Measurements from ENCODE around the gene FOXL2NB. TPM values are rescaled to one million over a fixed set of nuclear protein-coding genes. Genes with fewer than 3 reads are reported as not detected.

FOXL2NB gene
- total and polyA plus RNA-seq, 2 of the 13 experiments (the other 11 are each of a cell fraction or from before 2014, with no cell fraction given), result not detected

- DNase-seq (ENCODE audit: low spot score) (peak; percentile 27), FAIRE-seq (peak; percentile 43), ATAC-seq (peak; percentile 84)
- ChIA-PET POLR2A (interaction anchor here (0.8 to 1.4 kb wide), 4 partner anchors 12 to 342 kb away, joined by 3 to 10 read pairs (median 5); partner anchors contain the start of gene CEP70), CTCF (ENCODE audit: low intra/inter-chr PET ratio, low total read pairs) (interaction anchor here (1.2 to 1.8 kb wide), 3 partner anchors 43 to 519 kb away, joined by 3 to 9 read pairs (median 3); no protein-coding TSS in a partner anchor)
- intact Hi-C loops (cut with micrococcal nuclease; ENCODE audit: unreplicated experiment) (loop anchor here (1.0 to 5.0 kb wide), 2 partner anchors 393 to 1306 kb away; no protein-coding TSS in a partner anchor), in situ Hi-C loops (cut with HindIII; ENCODE audit: extremely low pct_ligation_motif_present, low pct_unique_long_range_greater_than_20kb) (loop anchor here (5.0 kb wide), 3 partner anchors 41 to 391 kb away; no protein-coding TSS in a partner anchor)
- no peak overlapping the region for H2AFZ ChIP-seq (ENCODE audit: low read length)
- no peaks in the 10 kb centered on the region for H3K79me2 ChIP-seq (ENCODE audit: insufficient read depth, low read length)
- no peaks in the 10 kb centered on the region for H3K36me3 ChIP-seq (replicated peaks in 1 of 2; ENCODE audit: control insufficient read depth in 1 of 2, insufficient read depth in 2 of 2, low read length in 2 of 2)
- WGBS (ENCODE audit: low lambda C conversion rate), result 2% methylated on average over 16 of the region's 58 CpGs
- H3K4me1 ChIP-seq (ENCODE audit: insufficient read depth, low read length), result peaks cover 37% of the 10 kb centered on the region
- H3K4me3 ChIP-seq (replicated peaks in 1 of 3; ENCODE audit: insufficient read depth in 1 of 3, low read depth in 2 of 3, low read length in 3 of 3), result peak overlapping the region; percentile 22 to 71 (median 43)
- H3K27me3 ChIP-seq (ENCODE audit: control insufficient read depth in 1 of 2, insufficient read depth in 2 of 2, low read length in 2 of 2), result peaks cover 20 to 64% of the 10 kb centered on the region in 2 experiments; a peak in 4 of 5 replicates
- H3K27ac ChIP-seq (ENCODE audit: extremely low read length, insufficient read depth, low read length), result no peak overlapping the region
- H3K9me3 ChIP-seq (ENCODE audit: low read length), result no peaks in the 10 kb centered on the region
- peak overlapping the region; percentile 93 for H3K4me2 ChIP-seq (ENCODE audit: low read depth, low read length)
- no peaks in the 10 kb centered on the region for H4K20me1 ChIP-seq (ENCODE audit: insufficient read depth, low read length)
- no TSS peak for BruUV-seq (replicated peaks)
- H3K9ac ChIP-seq (ENCODE audit: insufficient read depth, low read depth, low read length), result peak overlapping the region; percentile 37; the same call in 1 of the 2 replicates
- TF ChIP-seq MIER3 (CRISPR knock-in tag; IDR thresholded peaks at IDR 0.05; ENCODE audit: borderline replicate concordance), result no peak
- TF ChIP-seq KDM3A (CRISPR knock-in tag; IDR thresholded peaks at IDR 0.05; ENCODE audit: low read depth), result peak; percentile 49; the same call in 1 of the 2 replicates
- peak; percentile 65; the same call in 1 of the 2 replicates for TF ChIP-seq MYPOP (CRISPR knock-in tag; IDR thresholded peaks at IDR 0.05)
- TF ChIP-seq ZNF224 (CRISPR knock-in tag; IDR thresholded peaks at IDR 0.05), result peak; percentile 75; the same call in 1 of the 2 replicates
- TF ChIP-seq XRCC5 (optimal IDR thresholded peaks at IDR 0.05; ENCODE audit: low read length), result peak; percentile 78
- TF ChIP-seq ZNF639 (CRISPR knock-in tag; conservative IDR thresholded peaks at IDR 0.05), result 0 out of 2 replicates have a peak, but pooled peaks have one; percentile 15
- TF ChIP-seq, protein P1, sequence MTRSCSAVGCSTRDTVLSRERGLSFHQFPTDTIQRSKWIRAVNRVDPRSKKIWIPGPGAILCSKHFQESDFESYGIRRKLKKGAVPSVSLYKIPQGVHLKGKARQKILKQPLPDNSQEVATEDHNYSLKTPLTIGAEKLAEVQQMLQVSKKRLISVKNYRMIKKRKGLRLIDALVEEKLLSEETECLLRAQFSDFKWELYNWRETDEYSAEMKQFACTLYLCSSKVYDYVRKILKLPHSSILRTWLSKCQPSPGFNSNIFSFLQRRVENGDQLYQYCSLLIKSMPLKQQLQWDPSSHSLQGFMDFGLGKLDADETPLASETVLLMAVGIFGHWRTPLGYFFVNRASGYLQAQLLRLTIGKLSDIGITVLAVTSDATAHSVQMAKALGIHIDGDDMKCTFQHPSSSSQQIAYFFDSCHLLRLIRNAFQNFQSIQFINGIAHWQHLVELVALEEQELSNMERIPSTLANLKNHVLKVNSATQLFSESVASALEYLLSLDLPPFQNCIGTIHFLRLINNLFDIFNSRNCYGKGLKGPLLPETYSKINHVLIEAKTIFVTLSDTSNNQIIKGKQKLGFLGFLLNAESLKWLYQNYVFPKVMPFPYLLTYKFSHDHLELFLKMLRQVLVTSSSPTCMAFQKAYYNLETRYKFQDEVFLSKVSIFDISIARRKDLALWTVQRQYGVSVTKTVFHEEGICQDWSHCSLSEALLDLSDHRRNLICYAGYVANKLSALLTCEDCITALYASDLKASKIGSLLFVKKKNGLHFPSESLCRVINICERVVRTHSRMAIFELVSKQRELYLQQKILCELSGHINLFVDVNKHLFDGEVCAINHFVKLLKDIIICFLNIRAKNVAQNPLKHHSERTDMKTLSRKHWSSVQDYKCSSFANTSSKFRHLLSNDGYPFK (CRISPR knock-in tag; IDR thresholded peaks at IDR 0.05; ENCODE audit: borderline replicate concordance), result peak; percentile 28; the same call in 1 of the 2 replicates
- TF ChIP-seq MNT (IDR thresholded peaks at IDR 0.05), result no peak
- TF ChIP-seq SALL2 (CRISPR knock-in tag; IDR thresholded peaks at IDR 0.05), result peak; percentile 71; the same call in 1 of the 2 replicates
- TF ChIP-seq, protein P2, sequence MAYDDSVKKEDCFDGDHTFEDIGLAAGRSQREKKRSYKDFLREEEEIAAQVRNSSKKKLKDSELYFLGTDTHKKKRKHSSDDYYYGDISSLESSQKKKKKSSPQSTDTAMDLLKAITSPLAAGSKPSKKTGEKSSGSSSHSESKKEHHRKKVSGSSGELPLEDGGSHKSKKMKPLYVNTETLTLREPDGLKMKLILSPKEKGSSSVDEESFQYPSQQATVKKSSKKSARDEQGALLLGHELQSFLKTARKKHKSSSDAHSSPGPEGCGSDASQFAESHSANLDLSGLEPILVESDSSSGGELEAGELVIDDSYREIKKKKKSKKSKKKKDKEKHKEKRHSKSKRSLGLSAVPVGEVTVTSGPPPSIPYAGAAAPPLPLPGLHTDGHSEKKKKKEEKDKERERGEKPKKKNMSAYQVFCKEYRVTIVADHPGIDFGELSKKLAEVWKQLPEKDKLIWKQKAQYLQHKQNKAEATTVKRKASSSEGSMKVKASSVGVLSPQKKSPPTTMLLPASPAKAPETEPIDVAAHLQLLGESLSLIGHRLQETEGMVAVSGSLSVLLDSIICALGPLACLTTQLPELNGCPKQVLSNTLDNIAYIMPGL (CRISPR knock-in tag; IDR thresholded peaks at IDR 0.05; ENCODE audit: borderline replicate concordance in 1 of 2, low read depth in 1 of 2), result peak; percentile 76 to 86; a peak in 3 of 4 replicates
These were observed 10.9 kb upstream of the FOXL2NB start for GRCh38 chr3:138935863-138936740.

Data from HepG2 (cell line).